A549 (cell line): ENCODE data around the gene SUPT3H.

Experiments
- BHLHE40 ChIP-seq: IDR thresholded peaks from 2 replicates; pipeline ENCODE4 v1.6.1; 2012; ENCODE audit warnings: low read depth, low read length, inconsistent platforms
- MAZ ChIP-seq: fragments of 150-350 bp; IDR thresholded peaks from 2 replicates; pipeline ENCODE4 v1.6.1; 2014; ENCODE audit warnings: antibody characterized with exemption, low read depth, low read length, borderline replicate concordance
- TF ChIP-seq, protein P1 (sequence below): fragments of >200 bp; sonication (Bioruptor Twin); formaldehyde crosslinking; IDR thresholded peaks from 3 replicates; pipeline ENCODE4 v1.5.1; 2016

- TF ChIP-seq BHLHE40 (no peak), MAZ (no peak)
- TF ChIP-seq, protein P1, sequence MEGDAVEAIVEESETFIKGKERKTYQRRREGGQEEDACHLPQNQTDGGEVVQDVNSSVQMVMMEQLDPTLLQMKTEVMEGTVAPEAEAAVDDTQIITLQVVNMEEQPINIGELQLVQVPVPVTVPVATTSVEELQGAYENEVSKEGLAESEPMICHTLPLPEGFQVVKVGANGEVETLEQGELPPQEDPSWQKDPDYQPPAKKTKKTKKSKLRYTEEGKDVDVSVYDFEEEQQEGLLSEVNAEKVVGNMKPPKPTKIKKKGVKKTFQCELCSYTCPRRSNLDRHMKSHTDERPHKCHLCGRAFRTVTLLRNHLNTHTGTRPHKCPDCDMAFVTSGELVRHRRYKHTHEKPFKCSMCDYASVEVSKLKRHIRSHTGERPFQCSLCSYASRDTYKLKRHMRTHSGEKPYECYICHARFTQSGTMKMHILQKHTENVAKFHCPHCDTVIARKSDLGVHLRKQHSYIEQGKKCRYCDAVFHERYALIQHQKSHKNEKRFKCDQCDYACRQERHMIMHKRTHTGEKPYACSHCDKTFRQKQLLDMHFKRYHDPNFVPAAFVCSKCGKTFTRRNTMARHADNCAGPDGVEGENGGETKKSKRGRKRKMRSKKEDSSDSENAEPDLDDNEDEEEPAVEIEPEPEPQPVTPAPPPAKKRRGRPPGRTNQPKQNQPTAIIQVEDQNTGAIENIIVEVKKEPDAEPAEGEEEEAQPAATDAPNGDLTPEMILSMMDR, result no peak
These were observed 462.6 kb downstream of the SUPT3H start for GRCh38 chr6:44915111-44915510.
